HG03571 (cell line): ENCODE data around the gene CYP3A5.

Experiments used
- ATAC-seq: cut with Tn5 transposase; IDR thresholded peaks from one replicate; pipeline ENCODE4 v1.9.1; 2021; ENCODE audit not compliant: unreplicated experiment

The CYP3A5 gene

DNA sequence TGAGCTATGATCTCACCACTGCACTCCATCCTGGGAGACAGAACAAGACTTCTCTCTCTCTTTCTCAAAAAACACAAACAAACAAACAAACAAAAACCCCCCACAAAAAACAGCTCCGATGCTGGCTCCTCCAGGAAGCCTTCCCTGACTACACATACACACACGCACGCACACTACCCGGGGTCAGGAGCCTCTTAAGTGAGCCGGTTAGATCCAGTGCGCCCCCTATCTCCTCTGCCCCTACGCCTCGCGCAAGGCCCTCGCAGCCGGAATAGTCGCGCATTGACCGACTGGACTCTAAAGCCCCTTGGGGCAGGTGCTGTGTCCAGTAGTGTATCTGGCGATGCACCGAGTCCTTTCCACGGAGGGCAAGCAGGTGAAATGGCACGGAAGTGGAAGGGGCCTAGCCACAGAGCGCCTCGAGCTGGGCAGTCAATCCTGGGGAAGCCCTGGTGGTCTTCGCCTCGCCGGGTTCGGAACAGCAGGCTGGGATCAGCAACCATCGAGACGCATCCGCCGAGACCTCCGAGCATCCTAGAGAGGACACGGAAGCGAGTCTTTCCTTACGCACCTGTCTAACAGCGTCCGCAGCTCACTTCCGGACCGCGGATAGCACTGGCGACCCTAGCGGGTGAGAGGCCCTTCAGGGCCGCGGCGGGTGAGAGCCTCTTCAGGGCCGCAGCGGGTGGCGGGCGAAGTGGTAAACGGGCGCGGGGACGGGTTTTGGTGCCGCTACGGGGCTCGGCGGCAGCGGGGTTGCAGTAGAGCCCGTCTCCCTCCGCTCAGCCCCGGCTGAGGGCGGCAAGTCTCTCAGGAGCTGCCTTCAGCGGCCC lies 63.2 kb downstream of the CYP3A5 start, which contains the start of gene ZSCAN25:
Gene ZSCAN25 (plus strand): TSS at position 588 of the 833 bp plus-strand sequence. CDS start 2,661 bp downstream, outside the sequence.
- ATAC-seq: peak; percentile 95

DNA sequence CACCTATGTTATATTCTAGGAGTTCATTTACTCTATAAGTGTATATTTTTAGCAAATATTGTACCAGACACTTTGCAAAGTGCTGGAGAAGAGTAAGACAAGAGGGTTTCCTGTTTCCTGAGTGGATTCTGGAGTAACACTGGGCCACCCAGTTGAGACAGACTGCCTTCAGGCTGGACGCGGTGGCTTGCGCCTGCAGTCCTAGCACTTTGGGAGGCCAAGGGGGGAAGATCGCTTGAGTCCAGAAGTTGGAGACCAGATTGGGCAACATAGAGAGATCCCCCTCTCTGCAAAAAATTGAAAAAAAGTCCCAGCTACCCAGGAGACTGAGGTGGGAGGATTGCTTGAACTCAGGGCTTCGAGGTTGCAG lies 63.8 kb downstream of the CYP3A5 start:
- ATAC-seq: no peak

DNA sequence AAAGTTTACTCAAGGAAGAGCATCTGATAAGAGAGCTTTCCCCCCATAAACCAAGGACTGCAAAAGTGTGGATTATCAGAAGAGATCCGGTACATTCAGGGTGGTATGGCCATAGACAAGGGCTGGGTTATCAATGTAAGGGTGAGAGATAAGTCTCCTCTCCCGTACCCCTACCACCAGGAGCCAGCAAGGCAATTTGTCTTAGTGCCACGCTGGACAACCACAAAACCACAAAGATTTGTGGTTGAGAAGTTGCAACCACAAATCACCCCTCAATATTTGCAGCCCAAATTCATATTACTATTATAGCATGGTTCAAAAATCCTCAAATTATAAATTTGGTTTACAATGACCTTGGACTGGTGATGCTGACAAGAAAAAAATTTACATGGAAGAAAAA lies 65.3 kb downstream of the CYP3A5 start:
- ATAC-seq: no peak

DNA sequence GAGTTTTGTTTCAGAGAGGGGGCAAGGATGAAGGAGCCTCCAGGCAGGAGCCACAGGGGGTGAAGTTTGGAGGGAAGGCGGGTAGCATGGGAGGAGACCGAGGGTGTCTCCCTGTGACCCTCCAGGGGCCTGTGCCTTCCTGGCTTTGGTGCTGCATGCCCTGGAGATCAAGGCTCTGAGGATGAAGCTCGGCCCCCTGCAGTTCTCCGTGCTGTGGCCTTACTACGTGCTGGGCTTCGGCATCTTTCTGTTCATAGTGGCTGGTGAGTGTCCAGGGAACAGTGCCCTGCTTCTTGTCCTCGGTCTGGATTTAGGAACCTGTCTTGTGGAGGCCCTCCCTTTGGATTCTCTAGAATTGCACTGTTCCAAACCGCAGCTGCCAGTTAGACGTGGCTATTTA lies 72.2 kb downstream of the CYP3A5 start:
- ATAC-seq: no peak

DNA sequence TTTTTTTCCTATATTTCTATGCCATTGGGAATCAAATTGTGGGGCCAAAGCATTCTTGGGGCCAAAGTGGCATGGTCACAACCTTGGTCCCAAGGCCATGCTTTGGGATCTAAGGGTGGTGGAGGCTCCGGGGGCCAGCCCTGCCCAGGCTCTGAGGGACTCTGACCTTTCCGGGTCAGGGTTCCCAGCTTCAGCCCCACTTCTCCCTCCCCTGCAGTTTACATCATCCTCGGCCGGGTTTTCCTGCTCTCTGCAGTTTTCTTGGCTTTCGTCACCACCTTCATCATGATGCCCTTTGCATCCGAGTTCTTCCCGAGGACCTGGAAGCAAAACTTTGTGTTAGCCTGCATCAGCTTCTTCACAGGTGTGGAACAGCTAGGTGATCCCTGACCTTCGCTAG lies 73.3 kb downstream of the CYP3A5 start:
- ATAC-seq: no peak

DNA sequence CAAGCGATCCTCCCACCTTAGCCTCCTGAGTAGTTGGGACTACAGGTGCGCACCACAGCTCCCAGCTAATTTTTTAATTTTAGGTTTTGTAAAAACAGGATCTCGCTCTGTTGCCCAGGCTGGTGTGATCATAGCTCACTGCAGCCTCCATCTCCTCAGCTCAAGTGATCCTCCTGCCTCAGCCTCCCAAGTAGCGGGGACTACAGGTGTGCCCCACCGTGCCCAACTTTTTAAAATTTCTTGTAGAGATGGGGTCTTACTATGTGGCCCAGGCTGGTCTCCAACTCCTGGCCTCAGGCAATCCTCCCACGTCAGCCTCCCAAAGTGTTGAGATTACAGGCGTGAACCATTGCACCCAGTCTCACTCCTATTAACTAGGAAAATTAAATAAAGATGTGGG lies 74.3 kb downstream of the CYP3A5 start:
- no peak for ATAC-seq

DNA sequence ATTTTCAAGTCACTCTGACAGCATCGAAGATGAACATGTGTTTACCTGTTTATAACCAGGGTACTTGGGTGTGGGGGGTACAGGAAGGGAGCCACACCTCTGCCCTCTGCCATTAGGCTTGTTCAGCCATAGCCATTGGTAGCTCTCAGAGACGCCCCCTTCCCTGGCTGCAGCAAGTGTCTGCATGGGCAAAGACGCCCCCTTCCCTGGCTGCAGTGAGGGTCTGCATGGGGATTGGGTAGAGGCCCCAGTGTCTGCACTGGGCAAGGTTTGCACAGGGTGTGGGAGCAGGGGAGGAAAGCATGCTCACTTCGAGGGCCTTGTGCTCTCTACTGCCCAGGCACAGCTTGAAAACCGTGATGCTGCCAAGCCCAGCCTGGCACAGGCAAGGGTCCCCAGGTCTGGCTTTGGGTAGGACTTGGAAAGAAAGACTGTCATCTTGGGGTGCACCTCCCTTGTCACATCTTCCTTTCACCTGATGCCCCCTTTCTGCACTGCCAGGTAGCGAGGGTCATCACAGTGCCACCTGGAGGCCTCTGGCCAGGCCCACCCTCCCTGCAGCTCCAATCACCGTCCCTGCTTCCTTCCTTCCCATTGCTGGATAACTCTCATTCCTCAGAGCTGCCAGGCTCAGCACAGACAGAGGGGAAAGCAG lies 78.0 kb downstream of the CYP3A5 start:
- ATAC-seq: no peak

DNA sequence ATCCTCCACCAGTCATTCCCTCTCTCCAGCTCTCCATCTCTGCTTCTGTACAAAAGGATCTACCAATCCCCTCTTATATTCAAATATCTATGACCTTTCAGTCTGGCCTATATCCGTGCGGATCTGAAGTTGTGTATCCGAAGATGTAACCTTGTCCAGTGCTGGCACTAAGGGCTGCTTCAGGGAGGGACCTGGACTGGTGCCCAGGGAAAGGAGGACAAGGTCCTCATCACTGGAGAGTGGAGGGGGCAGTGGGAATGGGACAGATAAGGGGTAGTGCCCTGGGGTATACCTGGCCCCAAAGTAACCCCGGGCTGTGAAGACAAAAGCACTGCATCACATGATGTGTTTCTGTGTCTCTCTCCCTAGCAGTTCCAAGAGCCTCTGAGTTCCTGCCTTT lies 80.0 kb downstream of the CYP3A5 start:
- no peak for ATAC-seq
